SK-N-SH treated with all-trans-retinoic acid at 6 μM for 48 hours (cell line): Measurements from ENCODE around the gene SLC49A4.

Experiments
- CSDC2 ChIP-seq: fragments of 250-450 bp; sonication (Bioruptor Pico); IDR thresholded peaks from 2 replicates; pipeline ENCODE4 v1.5.0; 2020; ENCODE audit warnings: mild to moderate bottlenecking, moderate library complexity
- TF ChIP-seq, protein P1 (sequence below): fragments of 250-450 bp; sonication (Bioruptor Pico); IDR thresholded peaks from 2 replicates; pipeline ENCODE4 v1.5.1; 2021; ENCODE audit warnings: mild to moderate bottlenecking, moderate library complexity

- TF ChIP-seq, protein P1, sequence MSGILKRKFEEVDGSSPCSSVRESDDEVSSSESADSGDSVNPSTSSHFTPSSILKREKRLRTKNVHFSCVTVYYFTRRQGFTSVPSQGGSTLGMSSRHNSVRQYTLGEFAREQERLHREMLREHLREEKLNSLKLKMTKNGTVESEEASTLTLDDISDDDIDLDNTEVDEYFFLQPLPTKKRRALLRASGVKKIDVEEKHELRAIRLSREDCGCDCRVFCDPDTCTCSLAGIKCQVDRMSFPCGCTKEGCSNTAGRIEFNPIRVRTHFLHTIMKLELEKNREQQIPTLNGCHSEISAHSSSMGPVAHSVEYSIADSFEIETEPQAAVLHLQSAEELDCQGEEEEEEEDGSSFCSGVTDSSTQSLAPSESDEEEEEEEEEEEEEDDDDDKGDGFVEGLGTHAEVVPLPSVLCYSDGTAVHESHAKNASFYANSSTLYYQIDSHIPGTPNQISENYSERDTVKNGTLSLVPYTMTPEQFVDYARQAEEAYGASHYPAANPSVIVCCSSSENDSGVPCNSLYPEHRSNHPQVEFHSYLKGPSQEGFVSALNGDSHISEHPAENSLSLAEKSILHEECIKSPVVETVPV (CRISPR knock-in tag): no peak
- no peak for TF ChIP-seq CSDC2 (CRISPR knock-in tag)
These were observed 10.4 kb upstream of the SLC49A4 start for GRCh38 chr3:122784436-122784835.
